ENCODE measurements around the gene ELOVL4. TPM values are rescaled to one million over a fixed set of nuclear protein-coding genes. Genes with fewer than 3 reads are reported as not detected.

Gene ELOVL4
- total RNA-seq = 45.1 TPM

DNA sequence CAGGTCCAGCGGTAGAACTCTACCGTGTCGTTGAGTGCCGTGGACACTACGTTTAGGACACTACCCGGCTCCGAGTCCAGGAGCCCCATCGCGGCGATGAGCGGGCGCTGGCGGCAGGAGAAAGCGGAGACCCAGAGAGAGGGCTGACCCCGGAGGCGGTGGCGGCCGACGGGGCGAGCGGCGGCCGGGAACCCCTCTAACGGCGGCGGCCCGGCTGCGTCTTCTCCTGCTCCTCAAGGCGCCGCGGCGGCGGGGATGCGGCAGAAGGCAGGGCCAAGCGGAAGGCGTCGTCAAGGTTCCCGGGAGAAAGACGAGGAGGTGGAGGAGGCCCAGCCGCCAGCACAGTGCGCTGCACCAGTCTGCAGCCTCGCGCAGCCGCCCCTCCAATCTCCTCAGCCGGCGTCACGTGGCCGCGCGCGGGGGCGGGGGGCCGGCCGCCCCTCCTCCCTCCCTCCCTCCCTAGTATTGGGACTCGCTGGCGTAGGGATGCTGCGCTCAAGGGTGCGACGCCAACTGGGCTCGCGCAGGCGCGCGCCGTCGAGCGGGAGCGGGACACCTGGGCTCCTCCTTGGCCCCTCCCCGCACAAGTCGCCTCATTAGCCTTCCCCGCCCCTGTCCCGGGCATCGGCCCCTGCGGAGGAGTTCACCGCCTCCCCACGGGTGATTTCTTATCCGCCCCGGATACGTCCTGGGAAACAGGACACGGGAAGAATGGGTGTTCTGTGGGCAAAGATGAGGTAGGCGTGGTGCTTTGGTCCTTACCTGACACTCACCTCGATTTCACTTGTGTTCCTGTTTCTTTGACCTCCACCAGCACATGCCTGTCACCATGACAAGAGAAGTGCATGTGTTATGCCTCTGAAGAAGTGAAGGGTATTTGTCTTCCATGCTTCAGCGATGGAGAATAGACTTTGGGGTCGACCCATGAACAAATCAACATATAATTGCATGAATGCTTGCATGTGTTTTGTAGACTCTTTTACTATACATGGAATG is at the start of gene ELOVL4:
ELOVL4 (minus strand) TSS at position 363 of the 996 bp plus-strand sequence; CDS start at position 89, 274 bp downstream.
- DNase-seq = peak; percentile 79

DNA sequence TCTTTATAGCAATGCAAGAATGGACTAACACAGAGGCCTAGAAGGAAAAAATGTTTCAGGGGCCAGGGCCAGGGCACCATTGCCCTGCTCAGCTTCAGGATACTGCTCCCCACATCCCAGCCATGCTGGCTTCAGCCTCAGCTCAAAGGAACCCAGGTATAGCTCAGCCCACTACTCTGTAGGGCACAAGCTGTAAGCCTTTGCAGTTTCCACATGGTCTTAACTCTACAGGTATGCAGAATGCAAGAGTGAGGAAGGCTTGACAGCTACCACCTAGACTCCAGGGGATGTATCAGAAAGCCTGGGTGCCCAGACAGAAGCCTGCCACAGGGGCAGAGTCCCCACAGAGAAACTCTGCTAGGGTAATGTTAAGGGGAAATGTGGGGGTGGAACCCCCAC is 46.6 kb upstream of the ELOVL4 start:
- no peak for DNase-seq

DNA sequence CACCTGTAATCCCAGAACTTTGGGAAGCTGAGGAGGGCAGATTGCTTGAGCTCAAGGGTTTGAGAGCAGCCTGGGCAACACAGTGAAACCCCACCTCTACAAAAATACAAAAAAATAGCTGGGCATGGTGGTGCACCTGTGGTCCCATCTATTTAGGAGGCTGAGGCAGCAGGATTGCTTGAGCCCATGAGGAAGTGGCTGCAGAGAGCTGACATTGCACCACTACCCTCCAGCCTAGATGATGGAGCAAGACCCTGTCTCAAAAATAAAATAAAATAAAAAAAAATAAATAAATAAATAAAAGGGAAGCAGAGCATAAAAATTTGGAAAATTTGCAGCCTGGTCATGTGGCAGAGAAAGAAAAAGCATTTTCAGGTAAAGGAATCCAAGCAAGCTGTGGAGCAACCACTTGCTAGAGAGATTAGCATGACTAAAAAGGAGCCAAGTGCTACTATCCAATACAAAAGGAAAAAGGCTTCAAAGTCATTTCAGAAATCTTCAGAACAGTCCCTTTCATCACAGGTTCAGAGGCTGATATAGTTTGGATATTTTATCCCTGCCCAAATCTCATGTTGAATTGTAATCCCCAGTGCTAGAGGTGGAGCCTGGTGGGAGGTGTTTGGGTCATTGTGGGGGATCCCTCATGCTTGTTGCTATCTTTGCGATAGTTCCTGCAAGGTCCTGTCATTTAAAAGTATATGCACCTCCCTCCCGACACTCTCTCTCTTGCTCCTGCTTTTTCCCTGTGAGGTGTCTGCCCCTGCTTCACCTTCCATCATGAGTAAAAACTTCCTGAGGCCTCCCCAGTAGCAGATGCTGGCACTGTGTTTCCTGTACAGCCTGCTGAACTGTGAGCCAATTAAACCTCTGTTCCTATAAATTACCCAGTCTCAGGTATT is 45.9 kb upstream of the ELOVL4 start:
- no peak for DNase-seq

DNA sequence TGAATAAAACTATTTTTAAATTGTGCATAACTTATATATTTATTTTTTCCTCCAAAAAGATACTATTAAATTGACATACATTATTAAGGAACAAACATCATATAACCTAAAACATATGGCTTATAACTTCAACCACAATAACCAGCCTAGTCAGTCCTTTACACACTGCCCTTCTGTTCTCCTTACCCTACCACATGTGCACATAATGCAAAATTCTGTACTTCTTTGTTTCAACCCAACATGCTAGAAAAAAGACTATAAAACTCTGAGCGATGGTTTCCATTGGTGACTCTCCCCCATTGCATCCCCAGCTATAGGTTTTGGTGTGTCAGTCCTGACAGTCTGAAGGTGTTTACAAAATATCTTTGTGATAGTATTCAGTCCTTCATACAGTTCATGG is 42.3 kb upstream of the ELOVL4 start:
- no peak for DNase-seq

DNA sequence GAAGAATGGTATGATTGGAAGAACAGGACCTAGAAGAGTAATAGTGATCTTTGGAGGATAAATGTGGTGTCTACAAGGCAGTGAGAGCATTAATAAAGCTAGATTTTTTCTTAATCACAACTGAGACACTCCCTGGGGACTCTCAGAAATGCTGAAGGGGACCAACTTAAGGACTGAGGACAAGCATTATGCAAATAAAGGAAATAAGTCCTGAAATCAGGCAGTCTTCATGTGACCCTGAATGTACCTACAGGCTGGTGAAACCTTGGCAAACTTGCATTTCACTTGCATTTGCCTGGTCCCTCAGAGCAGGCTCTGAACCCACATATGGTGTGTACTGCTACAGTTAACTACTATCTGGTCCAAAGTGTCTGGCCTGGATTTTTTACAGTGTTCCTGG is 37.8 kb upstream of the ELOVL4 start:
- DNase-seq = no peak

DNA sequence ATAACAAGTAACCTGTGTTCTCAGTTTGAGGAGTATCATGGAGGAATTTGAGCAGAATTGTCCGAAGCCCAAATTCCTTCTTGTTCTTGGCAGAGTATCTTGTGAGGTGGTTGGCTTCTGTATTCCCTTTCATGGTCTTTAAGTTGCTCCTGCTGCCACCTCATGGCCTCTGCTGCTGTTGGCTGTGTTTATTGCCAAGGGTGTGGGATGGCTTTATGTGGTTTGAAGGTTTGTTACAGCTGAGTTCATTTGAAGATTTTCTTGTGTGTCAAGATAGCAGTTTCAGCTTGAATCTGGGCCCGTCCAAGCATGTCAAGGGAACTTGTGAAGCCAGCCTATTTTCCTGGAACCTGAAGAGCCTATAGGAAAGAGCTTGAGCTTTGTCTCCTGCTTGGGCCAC is 36.9 kb upstream of the ELOVL4 start:
- no peak for DNase-seq

DNA sequence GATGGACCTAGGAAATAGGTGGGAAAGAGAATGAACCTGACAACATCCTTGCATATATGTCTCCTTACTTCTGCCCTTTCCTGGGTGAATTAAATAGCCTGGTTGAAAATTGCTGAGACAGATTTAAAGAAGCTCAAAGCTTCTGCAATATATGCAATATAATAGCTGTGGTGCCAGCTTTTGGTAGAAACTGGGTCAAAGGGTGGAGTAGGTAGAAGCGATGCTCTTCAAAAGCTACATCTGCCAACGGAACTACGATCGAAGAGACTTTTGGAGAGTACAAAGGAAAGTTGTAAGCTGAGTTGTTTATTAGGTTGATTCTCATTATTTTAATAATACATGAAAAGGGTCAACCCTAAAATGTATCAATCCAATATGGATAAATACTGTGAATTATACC is 34.3 kb upstream of the ELOVL4 start:
- DNase-seq = no peak

DNA sequence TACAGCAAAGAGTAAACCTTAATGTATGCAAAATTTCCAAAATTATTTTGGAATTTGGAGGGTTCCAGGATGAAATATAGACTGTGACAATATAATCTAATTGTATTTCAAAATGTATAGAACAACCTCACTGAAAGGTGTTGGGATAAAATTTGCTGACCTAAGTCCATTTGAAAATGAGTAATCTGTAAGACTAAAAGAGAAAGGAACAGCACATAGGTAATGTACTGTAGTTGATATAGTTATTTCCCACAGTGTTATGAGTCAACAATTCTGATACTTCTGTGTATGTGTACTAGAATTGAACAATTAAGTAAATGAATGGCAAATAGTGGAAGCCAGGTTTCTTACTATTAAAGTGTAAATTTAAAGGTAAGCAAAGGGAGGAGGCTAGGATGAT is 23.8 kb upstream of the ELOVL4 start:
- no peak for DNase-seq

DNA sequence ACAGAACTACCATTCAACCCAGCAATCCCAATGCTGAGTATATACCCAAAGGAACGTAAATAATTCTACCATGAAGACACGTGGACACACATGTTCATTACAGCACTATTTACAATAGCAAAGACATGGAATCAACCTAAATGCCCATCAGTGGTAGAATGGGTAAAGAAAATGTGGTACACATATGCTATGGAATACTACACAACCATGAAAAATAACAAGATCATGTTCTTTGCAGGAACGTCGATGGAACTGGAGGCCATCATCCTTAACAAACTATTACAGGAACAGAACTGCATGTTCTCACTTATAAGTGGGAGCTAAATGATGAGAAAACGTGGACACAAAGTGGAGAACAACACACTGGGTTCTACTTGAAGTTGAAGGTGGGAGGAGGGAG is 22.4 kb upstream of the ELOVL4 start:
- no peak for DNase-seq

DNA sequence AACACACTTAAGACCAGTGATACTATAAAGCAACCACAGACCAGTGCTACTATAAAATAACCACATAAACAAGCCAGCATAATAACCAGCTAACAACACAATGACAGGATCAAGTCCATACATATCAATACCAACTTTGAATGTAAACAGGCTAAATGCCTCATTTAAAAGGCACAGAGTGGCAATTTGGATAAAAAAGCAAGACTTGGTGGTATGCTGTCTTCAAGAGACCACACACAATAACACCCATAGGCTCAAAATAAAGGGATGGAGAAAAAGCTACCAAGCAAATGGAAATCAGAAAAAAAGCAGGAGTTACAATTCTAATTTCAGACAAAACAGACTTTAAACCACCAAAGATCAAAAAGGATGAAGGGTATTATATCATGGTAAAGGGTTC is 19.8 kb upstream of the ELOVL4 start:
- no peak for DNase-seq

DNA sequence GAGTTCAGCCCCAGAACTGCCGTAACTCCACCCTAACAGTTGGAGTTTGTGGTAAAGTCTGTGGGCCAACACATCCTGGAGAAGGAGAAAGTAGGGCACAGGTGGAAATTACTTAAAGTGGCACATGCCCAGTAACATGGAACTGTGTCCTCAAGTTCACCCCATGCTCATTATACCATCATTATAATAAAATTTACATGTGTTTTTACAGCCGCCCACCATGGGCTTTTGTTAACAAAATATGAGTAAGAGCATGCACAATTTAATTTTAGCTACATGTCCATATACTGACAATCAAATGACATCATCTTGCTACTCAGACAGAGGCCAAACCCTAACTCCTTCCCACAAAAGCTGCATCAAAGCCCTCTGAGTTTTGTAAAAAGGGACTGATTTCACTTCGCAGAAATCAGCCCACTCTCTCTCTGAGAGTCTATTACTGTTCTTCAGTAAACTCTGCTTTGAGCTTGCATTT is 17.3 kb upstream of the ELOVL4 start:
- no peak for DNase-seq

DNA sequence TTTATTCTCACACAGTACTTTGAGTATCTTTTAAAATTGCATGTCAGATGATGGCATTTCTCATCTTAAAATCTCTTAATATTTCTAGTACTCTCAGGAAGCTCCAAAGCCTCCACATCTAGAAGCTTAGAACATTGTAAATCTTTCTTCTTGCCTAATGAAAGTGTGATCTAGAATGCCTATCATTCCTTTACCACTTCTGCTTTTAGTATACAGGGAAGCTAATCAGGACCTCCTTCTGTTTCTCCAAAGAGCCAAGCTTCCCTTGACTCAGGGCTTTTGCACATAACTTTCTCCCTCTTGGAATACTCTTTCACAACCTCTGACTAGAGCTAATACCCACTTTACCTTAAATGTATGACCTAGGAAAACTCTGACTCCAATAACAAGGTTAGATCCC is 7.5 kb upstream of the ELOVL4 start:
- DNase-seq = no peak

DNA sequence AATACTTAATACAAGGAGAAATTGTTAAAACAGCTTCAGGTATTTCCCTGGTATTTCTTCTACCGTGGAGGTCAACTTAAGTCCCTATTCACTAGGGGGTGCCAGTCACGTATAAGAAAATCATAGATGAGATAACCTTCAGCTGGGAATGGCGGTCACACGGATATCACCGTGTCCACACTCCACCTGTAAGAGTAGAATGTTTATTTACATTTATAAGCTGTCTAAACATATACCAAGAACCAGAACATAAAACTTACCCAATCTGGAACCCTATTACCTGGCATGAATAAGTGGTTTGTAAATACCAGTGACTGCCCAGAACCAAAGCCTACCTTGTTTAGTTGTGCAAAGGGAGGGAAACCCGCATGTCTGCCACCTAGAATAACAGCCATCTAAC is 1.9 kb upstream of the ELOVL4 start:
- DNase-seq = no peak

DNA sequence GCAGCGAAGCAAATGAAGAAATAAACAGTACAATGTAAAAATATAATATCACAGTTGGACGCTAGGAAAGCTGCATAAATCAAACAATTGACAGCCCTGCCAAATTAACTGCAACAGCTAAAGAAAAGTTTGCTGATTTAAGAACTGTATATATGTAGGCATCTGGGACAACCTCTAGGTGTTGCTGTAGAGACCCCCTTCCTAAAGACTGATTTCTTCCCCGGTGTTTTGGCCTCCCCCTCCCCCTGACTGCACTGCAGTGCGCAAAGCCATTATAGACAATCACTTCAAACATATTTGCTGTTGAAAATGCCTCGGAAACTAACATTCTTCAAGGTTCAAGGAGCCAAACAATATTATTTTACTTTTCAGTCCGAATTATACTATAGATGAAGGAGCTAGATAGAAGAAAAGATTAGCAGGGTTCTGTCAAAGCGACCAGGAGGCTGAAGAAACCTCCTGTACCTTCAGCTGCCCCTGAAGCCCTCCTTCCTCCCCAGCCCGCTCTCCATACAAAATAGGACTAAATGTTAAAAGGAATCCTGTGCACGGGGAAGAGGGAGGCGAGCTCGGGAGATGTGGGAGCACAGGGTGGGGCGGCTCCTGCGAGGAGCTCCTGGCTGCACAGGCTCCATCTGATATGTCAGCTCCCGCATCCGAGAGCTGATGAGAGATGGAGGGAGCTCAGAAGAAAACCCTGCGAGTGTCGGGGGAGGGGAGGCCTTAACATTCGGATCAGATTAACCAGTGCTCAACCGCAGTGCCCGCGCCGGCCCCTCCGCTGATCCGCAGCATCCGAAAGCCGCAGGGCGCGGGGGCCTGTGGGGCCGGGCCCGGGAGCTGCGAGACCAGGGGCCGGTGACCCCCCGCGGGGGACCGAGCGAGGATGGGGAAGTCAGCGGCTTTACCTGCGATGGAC is 822 bp downstream of the ELOVL4 start:
- peak; percentile 18 for DNase-seq

DNA sequence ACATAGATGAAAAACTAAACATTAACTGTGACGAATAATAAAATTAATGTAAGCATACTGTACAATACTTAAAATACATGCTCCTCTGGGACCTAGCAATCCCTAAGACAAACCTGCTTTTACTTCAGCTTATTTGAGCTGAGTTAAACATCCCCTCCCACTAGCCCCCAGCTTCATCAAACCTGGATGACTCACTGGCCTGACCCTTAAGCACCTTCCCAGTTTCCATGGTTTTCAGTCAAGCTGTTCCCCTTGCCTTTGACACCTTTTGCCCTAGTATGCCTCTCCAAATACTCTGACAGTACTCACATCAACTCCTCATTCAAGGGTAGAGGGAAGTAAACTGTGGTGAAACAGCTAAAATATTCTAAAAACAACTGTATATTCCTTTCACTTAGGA is 4.2 kb downstream of the ELOVL4 start:
- DNase-seq = no peak

DNA sequence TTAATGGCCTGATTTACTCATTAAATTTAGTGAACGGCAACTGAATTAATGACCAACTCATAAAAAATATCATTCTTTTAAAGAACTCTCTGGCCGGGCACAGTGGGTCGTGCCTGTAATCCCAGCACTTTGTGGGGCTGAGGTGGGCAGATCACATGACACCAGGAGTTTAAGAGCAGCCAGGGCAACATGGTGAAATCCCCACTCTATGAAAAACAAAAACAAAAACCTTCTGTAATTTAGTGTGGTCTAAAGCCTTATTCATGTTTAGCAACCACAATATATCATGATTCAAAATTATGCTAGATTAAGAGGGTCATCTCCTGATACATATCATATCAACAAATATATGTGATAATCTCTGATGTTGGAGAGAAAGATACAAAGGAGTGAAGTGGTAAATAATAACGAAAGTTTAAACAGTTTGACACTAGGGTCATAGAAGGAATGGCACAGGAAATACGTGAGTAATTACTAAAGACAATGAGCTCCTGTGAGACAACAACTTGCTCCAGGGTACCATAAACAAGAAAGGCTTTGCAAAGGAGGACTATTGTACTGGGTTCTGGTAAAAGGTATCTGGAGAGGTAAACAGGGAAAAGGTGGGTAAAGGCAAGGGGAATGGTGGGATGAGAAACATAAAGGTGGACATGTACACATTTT is 5.7 kb downstream of the ELOVL4 start:
- no peak for DNase-seq

DNA sequence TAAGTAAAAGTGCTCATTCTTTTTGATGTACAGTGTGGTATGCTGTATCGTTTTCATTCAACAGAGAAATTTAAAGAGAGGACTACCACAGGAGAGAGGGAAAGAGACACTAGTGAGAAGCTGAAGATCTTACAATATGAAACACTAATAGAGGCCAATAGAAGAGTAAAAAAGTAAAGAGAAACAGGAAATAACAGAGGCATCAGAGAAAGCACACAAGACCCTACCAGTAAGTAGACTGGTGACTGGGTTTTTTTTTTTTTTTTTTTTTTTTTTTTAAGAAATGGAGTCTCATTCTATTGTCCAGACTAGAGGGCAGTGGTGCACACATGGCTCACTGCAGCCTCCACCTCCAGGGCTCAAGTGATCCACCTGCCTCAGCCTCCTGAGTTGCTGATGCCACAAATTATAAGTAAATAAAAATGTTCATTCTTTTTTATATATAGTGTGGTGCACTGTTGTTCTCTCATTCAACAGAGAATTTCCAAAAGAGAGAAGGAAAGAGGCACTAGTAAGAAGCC is 18.8 kb downstream of the ELOVL4 start:
- DNase-seq = no peak

DNA sequence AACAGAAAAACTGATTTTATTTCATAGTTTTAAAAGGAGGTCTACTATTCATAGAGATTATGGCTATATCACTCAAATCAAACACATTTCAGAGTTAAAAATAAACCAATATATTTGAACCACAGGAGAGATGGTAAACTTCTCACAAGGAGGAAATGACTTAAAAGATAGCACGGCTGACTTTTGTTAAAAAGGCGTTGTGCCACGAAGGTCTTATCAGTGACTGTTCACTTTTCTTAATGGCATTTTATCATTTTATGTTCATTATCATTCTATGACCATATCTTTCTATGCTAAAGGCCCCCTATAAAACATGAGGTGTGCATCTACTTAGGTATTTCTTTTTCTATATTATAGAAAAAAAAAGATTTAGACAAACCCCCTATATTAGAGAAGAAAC is 19.6 kb downstream of the ELOVL4 start:
- no peak for DNase-seq

DNA sequence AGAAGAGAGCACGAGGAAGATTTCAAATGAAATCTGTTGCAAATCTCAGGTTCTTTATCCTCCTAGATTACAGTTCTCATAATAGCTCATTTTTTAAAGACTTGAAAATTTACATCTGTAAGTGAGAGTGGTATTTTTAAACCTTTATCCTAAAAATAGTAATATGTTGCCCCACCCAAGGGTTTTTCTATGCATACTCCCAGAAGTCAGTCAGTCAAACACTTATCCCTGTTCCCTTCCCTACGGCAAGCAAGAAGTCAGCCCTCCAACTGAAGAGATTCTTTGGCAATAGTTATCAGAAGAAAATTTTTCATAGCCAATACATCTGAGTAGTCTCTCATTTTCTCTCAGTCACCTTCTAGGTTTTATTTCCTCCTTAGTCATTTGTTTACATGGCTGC is 24.1 kb downstream of the ELOVL4 start:
- DNase-seq = no peak

DNA sequence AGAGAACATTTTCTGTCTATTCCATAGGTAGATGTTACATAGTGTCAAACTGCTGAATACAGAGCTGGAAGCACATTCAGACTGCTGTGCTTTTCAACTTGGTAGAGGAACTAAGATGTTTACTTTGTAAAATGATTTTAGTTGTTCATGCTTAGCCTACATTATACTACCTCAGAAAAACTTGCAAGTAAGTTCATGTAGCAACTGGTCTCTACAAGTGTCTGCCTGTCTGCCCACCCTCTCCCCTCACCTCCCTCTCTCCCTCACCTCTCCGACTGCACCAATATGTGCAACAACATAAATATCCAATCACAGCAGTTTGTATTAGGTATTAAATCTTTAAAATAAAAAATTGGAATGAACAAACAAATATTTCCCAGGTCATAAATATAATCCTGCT is 25.3 kb downstream of the ELOVL4 start:
- DNase-seq = no peak

DNA sequence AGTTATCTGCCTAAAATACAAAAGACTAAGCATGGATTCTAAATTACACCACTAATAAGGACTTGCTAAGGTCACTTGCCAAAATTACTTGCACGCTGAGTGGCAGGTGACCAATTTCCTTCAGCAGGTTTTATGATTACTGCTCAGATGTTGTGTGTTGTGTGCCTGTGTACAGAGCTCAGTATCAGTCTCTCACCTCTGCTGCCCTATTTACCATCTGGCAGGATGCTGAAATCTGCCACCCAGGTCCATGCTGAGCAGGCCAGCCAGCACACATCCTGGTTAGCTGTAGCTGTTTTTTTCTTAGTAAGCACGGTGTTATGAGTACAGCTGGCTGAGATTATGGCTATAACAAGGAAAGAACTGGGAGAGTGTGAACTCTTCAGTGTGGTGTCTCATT is 34.0 kb downstream of the ELOVL4 start:
- DNase-seq = no peak
